ENCODE data around the gene CLCN5.
A peak's percentile ranks its signal among the peaks of the same experiment; 100 is the strongest.

CLCN5 gene

DNA sequence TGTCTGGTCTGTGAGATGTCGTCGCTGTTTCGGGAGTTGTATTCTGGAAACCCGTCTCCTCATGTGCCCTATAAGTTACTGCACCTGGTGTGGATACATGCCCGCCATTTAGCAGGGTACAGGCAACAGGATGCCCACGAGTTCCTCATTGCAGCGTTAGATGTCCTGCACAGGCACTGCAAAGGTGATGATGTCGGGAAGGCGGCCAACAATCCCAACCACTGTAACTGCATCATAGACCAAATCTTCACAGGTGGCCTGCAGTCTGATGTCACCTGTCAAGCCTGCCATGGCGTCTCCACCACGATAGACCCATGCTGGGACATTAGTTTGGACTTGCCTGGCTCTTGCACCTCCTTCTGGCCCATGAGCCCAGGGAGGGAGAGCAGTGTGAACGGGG lies 41.7 kb upstream of the CLCN5 start:
- no peaks in the 10 kb centered on the region for H3K4me1 ChIP-seq (ENCODE audit: insufficient read depth, low read length)
- H2AFZ ChIP-seq (ENCODE audit: low read depth, low read length) = no peak overlapping the region
- DNase-seq = no peak
- no peaks in the 10 kb centered on the region for H3K9me3 ChIP-seq (ENCODE audit: insufficient read depth, low read length, severe bottlenecking)
- no peak overlapping the region for H3K4me3 ChIP-seq (ENCODE audit: low read depth in 1 of 2, low read length in 2 of 2)
- no peak overlapping the region for H3K27ac ChIP-seq (ENCODE audit: low read length)
- no peaks in the 10 kb centered on the region for H3K79me2 ChIP-seq (ENCODE audit: insufficient read depth, low read length)
- no peak for ATAC-seq (ENCODE audit: insufficient read depth, low read depth)
- TF ChIP-seq CTCF (IDR thresholded peaks at IDR 0.05; ENCODE audit: borderline replicate concordance, extremely low read depth, low read length, poor library complexity, severe bottlenecking) (no peak), EZH2 (IDR thresholded peaks at IDR 0.05; ENCODE audit: borderline replicate concordance, low read depth, low read length, severe bottlenecking) (no peak)
- H3K36me3 ChIP-seq (ENCODE audit: insufficient read depth, low read length) = no peaks in the 10 kb centered on the region
- no peak overlapping the region for H3K4me2 ChIP-seq (ENCODE audit: insufficient read depth, low read length)
- no peaks in the 10 kb centered on the region for H3K27me3 ChIP-seq (ENCODE audit: insufficient read depth, low read length, poor library complexity)
- no peaks in the 10 kb centered on the region for H4K20me1 ChIP-seq (ENCODE audit: insufficient read depth, low read length)
- no peak overlapping the region for H3K9ac ChIP-seq (ENCODE audit: low read depth, low read length)

DNA sequence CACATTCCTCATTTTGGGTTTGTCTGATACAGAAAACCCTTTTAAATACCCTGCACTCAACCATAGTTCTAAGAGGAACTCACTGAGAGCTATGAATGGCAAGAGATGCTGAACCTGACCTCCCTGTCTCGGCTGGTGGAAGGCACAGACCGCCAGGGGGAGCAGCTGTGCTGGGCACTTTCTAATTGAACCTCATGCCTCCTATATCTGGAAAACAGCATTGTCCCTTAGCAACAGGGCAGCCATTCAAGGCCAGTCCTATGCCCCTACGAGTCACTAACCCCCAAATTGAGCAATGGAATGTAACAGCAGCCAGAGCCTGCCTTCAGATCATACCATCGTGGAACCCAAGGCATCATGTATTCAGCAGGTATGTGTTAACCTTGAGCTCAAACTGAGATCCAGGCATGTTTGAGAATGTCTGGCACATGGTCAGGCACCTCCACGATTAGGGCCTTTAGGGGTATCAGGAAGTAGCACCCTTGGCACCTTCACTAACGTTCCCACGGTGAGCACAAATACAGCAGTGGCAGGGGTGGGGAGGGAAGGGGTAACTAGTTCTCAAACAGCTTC lies 38.0 kb upstream of the CLCN5 start:
- H3K9ac ChIP-seq (ENCODE audit: low read depth, low read length) = no peak overlapping the region
- H3K27me3 ChIP-seq (ENCODE audit: insufficient read depth, low read length, poor library complexity) = no peaks in the 10 kb centered on the region
- H2AFZ ChIP-seq (ENCODE audit: low read depth, low read length) = no peak overlapping the region
- TF ChIP-seq CTCF (IDR thresholded peaks at IDR 0.05; ENCODE audit: borderline replicate concordance, extremely low read depth, low read length, poor library complexity, severe bottlenecking) = peak; percentile 77
- TF ChIP-seq EZH2 (IDR thresholded peaks at IDR 0.05; ENCODE audit: borderline replicate concordance, low read depth, low read length, severe bottlenecking) = no peak
- no peaks in the 10 kb centered on the region for H3K79me2 ChIP-seq (ENCODE audit: insufficient read depth, low read length)
- peak; percentile 22 for DNase-seq
- no peaks in the 10 kb centered on the region for H4K20me1 ChIP-seq (ENCODE audit: insufficient read depth, low read length)
- H3K9me3 ChIP-seq (ENCODE audit: insufficient read depth, low read length, severe bottlenecking) = no peaks in the 10 kb centered on the region
- H3K4me1 ChIP-seq (ENCODE audit: insufficient read depth, low read length) = no peaks in the 10 kb centered on the region
- no peak overlapping the region for H3K4me3 ChIP-seq (ENCODE audit: low read depth in 1 of 2, low read length in 2 of 2)
- no peak overlapping the region for H3K27ac ChIP-seq (ENCODE audit: low read length)
- ATAC-seq (ENCODE audit: insufficient read depth, low read depth) = no peak
- no peaks in the 10 kb centered on the region for H3K36me3 ChIP-seq (ENCODE audit: insufficient read depth, low read length)
- H3K4me2 ChIP-seq (ENCODE audit: insufficient read depth, low read length) = no peak overlapping the region

DNA sequence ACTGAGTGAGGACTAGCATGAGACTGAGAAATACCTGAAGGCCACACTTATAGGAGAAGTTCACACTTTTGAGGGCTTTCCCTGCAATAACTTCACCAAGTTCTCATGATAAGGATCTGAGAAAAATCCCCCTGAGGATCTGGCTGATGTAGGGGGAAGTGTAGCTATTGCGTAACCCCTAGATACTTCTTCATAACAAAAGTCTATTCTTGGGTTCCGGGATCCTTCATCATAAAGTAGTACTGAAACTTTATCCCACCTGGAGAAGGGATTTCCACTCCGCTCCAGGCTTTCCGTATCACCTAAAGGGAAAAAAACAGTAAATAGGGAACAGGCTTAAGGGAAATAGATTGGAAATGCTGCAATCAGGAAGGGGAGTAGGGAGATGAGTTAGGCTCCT lies 29.9 kb upstream of the CLCN5 start:
- DNase-seq (no peak), ATAC-seq (ENCODE audit: insufficient read depth, low read depth) (no peak)
- TF ChIP-seq CTCF (IDR thresholded peaks at IDR 0.05; ENCODE audit: borderline replicate concordance, extremely low read depth, low read length, poor library complexity, severe bottlenecking) (no peak), EZH2 (IDR thresholded peaks at IDR 0.05; ENCODE audit: borderline replicate concordance, low read depth, low read length, severe bottlenecking) (no peak)
- Histone ChIP-seq H3K4me1 (ENCODE audit: insufficient read depth, low read length) (no peaks in the 10 kb centered on the region), H3K9me3 (ENCODE audit: insufficient read depth, low read length, severe bottlenecking) (peaks cover 2% of the 10 kb centered on the region), H3K79me2 (ENCODE audit: insufficient read depth, low read length) (no peaks in the 10 kb centered on the region), H2AFZ (ENCODE audit: low read depth, low read length) (no peak overlapping the region), H3K9ac (ENCODE audit: low read depth, low read length) (no peak overlapping the region), H3K4me2 (ENCODE audit: insufficient read depth, low read length) (no peak overlapping the region), H3K27me3 (ENCODE audit: insufficient read depth, low read length, poor library complexity) (no peaks in the 10 kb centered on the region), H3K4me3 (ENCODE audit: low read depth in 1 of 2, low read length in 2 of 2) (no peak overlapping the region), H3K27ac (ENCODE audit: low read length) (no peak overlapping the region), H4K20me1 (ENCODE audit: insufficient read depth, low read length) (no peaks in the 10 kb centered on the region), H3K36me3 (ENCODE audit: insufficient read depth, low read length) (no peaks in the 10 kb centered on the region)

- peaks cover 2% of the 10 kb centered on the region for H3K9me3 ChIP-seq (ENCODE audit: insufficient read depth, low read length, severe bottlenecking)
- no peak for TF ChIP-seq EZH2 (IDR thresholded peaks at IDR 0.05; ENCODE audit: borderline replicate concordance, low read depth, low read length, severe bottlenecking)
- TF ChIP-seq CTCF (IDR thresholded peaks at IDR 0.05; ENCODE audit: borderline replicate concordance, extremely low read depth, low read length, poor library complexity, severe bottlenecking) = no peak
- DNase-seq (no peak), ATAC-seq (ENCODE audit: insufficient read depth, low read depth) (no peak)
- H2AFZ ChIP-seq (ENCODE audit: low read depth, low read length) = no peak overlapping the region
- H3K79me2 ChIP-seq (ENCODE audit: insufficient read depth, low read length) = no peaks in the 10 kb centered on the region
- H3K36me3 ChIP-seq (ENCODE audit: insufficient read depth, low read length) = no peaks in the 10 kb centered on the region
- no peak overlapping the region for H3K4me2 ChIP-seq (ENCODE audit: insufficient read depth, low read length)
- no peak overlapping the region for H3K4me3 ChIP-seq (ENCODE audit: low read depth in 1 of 2, low read length in 2 of 2)
- no peaks in the 10 kb centered on the region for H4K20me1 ChIP-seq (ENCODE audit: insufficient read depth, low read length)
- no peak overlapping the region for H3K9ac ChIP-seq (ENCODE audit: low read depth, low read length)
- H3K4me1 ChIP-seq (ENCODE audit: insufficient read depth, low read length) = no peaks in the 10 kb centered on the region
- no peak overlapping the region for H3K27ac ChIP-seq (ENCODE audit: low read length)
- H3K27me3 ChIP-seq (ENCODE audit: insufficient read depth, low read length, poor library complexity) = no peaks in the 10 kb centered on the region
Measured at GRCh38 chrX:49896951-49897350, 25.4 kb upstream of the CLCN5 start.

All from DND-41 (cell line).